Cerebellar nuclear complex (tissue), 1 donor: ENCODE data around the gene MRPS35.
"Not testable (repeated sequence)": the region's sequence is repeated elsewhere in the genome, so short reads cannot be mapped to it uniquely, and the experiment has no call there.

Experiments
- DNase-seq, 2 experiments: peaks; one replicate each; lab custom pipeline; 2025; lab: John Stamatoyannopoulos, UW

MRPS35 gene

DNA sequence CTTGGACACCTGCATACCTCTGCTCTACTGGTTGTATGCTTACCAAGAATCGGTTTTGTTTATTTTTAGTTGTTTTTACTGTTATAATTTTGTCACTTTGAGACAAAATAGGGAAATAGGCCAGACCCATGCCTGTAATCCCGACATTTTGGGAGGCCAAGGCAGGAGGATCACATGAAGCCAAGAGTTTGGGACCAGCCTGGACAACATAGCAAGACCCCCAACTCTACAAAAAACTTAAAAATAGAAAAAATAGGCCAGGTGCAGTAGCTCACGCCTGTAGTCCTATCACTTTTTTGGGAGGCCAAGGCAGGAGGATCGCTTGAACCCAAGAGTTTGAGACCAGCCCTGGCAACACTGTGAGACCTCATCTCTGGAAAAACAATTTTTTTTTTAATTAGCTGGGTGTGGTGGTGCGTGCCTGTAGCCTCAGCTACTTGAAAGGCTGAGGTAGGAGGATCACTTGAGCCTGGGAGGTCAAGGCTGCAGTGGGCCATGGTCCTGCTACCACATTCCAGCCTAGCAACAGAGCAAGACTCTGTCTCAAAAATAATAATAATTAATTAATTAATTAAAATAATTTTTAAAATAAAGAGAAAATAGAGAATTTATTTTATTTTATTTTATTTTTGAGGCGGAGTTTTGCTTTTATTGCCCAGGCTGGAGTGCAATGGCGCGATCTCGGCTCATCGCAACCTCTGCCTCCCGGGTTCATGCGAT, 1.3 kb upstream of the MRPS35 start:
- DNase-seq: no peak

GRCh38 chr12:27709932-27710591, 570 bp upstream of the MRPS35 start:
- DNase-seq: no peak

GRCh38 chr12:27711317-27711682, 668 bp downstream of the MRPS35 start:
- no peak for DNase-seq

DNA sequence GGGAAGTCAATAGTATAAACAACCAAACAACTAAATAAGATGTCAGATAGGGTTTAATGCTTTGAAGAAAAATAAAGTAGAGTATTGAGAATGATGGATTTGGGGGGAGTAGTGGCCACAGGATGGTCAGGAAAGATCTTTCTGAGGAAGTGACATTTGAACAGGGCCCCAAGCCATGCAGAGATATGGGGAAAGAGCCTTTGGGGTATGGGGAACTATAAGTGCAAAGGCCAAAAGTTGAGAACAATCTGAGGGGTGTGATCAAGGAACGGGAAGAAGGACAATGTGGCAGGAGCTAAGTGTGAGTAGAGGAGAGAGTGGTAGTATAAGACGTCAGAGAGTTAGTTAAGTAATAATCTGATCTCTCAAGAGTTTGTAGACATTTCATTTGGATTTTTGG, 1.3 kb downstream of the MRPS35 start:
- no peak for DNase-seq

DNA sequence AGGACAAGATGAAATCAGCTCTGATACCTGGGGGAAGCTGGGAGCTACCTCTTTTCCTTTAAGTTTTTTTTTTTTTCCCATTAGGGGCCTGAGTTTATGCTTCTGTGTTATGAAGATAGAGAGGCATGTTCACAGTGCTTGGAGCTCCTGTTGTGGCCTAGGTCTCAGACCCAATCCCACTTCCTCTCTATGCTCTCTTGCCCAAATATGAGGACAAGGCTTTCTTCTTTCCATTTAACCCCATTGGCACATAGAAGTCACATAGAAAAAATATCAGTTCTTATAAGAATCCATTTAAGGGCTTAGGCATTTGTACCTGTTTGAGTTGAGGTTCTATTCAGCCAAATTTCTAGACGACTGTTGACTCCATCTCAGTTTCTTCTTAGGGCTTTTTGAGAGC, 12.6 kb downstream of the MRPS35 start:
- no peak for DNase-seq

- no peak for DNase-seq
These were observed 19.5 kb downstream of the MRPS35 start for GRCh38 chr12:27730097-27730588.

- DNase-seq: no peak
These were observed 21.6 kb downstream of the MRPS35 start for GRCh38 chr12:27732281-27732680.

DNA sequence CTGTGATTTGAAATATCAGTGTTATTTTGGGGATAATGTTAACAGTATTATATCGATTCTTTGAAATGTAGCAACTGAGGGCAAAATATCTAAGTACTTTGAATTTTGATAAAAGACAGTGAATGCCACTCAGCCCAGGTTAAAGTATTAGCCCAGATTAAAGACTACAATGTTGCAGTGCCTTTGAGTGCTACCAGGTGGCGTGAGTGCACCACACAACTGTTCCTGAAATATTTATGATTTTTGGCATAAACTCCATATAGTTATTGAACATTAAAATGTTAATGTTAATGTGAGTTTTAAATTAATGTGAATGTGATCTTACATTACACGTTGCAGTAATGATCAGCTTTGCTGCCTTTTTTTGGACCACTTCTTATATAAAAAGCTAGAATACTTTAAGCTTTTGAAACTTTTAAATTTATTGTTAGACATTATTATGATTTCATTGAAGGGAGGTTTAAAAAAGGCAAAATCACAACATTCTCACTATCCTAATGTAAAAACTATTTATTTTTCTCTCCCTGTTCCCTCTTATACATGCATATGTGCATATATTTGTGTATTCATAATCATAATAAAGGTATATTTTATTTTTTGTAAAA, 22.5 kb downstream of the MRPS35 start:
- DNase-seq: no peak

GRCh38 chr12:27733791-27734190, 23.2 kb downstream of the MRPS35 start:
- DNase-seq: no peak

GRCh38 chr12:27734321-27734720, 23.7 kb downstream of the MRPS35 start:
- not testable (repeated sequence) for DNase-seq

DNA sequence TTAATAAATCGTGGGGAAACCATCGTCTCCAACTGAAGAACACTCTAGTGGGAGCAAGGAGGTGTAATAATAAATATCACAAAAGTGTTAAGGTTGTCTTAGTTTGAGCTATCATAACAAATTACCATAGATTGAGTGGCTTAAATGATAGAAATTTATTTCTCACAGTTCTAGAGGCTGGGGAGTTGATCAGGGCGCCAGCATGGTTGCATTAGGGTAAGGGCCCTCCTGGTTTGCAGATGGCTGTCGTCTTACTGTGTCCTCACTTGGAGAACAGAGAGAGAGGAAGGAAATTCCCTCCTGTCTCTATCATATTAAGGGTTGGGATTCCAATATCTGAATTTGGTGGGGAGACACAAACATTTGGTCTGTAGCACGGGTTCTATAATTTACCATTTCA, 33.0 kb downstream of the MRPS35 start:
- no peak for DNase-seq

GRCh38 chr12:27745734-27746133, 35.1 kb downstream of the MRPS35 start:
- not testable (repeated sequence) for DNase-seq

DNA sequence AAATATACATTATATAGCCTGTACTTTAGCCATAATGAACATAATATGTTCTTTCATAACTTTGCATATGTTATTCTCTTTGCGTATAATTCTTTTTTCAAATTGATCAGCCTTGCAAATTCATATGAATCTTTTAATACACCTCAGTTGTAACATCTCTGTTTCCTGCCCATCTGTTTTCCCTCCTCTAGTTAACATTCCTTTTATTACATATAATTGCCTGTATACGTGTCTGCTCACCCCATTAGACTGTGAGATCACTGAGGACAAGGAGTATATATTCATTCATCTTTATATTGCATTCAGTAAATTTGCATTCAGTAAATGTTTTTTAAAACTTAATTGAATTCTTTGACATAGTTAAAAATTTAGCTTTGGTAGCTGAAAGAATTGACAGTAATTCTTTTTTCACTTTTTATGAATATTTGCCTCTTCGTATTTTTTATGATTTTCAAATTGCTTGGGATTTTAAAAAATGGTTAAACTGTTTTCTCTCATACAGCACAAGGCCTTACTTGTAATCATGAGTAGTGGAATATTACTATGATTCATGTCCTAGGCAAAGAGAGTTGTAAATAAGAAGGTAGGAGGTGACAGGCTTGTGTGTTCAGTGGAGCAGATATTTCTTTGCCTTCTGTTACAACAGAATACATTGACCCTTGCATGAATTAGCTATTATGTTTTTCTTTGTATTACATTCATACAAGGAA, 36.6 kb downstream of the MRPS35 start:
- no peak for DNase-seq

- peak in 1 of 2 experiments; percentile 3 for DNase-seq
These were observed 40.9 kb downstream of the MRPS35 start for GRCh38 chr12:27751386-27752047.

- DNase-seq: no peak
These were observed 44.2 kb downstream of the MRPS35 start for GRCh38 chr12:27754795-27755194.

GRCh38 chr12:27756670-27757195, 46.1 kb downstream of the MRPS35 start:
- DNase-seq: no peak

GRCh38 chr12:27762757-27763156, 52.1 kb downstream of the MRPS35 start:
- no peak for DNase-seq

DNA sequence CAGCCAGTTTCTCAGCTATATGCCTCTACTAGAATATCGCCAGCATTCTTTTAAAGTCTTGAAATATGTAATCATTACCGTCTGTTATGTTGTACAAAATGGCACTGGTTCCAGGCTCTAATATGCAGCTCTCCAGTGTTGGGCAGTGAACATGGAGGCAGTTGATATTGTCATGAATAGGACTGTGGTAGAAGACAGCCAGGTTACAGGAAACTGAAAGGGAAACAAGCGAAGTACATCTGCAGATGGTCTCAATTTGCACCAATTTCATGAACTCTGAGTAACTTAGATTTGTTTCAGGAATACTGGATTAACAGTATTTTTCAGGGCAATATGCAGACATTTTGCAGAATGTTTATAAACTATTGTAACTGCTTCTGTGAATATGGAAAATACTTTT, 56.0 kb downstream of the MRPS35 start:
- no peak for DNase-seq

DNA sequence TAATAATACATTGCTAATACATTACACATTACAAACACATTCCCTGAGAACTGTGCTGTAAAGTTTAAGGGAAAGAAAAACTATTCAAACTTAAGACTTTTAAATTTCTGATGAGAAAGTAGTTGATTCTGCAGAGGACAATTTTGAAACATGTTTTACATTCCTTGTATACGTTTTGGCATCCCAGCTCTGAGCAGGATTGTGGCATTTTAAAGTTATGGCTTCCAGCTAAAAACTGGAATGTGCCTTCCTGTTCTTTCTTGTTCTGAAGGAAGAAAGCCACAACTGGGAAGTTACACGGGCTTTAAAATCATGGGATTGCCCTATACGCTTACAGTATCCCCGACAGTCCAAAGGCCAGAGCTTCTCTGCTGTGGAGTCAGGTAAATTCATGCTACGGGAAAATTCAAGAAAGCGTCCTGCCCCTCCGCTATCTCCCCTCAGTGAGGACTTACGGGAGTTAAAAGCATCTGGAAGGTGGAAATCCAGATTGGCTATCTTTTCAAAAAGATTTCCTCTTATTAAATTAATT, 58.6 kb downstream of the MRPS35 start:
- DNase-seq: no peak

DNA sequence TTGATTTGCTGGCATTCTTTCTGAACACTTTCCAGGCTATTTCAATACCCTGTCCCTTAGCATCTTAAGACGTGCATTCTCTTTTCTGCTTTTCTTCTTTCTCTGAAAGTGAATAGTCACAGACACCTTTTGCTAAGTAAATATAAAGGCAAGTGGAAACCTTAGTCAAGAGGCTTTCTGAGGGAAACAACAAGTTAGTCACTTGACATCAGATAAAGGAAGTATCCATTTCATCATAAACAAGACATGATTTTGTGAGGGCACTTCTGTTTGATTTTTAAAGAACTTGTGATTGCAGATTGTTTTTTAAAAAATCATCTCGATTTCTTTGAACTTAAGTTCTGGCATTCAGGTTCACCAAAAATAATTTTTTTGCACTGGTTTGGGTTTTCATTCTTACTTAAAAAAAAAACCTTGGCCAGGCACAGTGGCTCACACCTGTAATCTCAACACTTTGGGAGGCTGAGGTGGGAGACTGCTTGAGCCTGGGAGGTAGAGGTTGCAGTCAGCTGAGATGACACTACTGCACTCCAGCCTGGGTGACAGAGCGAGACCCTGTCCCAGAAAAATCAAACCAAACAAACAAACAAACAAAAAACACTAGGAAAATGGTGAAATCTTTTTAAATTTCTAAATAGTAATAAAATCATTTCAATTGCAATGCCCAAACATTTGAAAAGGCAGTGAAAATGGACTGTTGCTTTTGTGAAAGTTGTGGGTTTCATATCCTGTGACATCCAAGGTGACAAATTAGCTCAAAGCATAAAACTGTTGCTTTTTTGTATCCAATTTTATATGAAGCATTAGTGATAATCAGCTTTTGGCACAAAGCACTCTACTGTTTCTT, 61.1 kb downstream of the MRPS35 start:
- no peak for DNase-seq
